HepG2 (cell line): ENCODE results near the gene DOK4. TPM values are rescaled to one million over a fixed set of nuclear protein-coding genes. Genes with fewer than 3 reads are reported as not detected.

Experiments used
- ATF1 ChIP-seq: IDR thresholded peaks from 2 replicates; pipeline ENCODE4 v1.6.1; 2016; ENCODE audit warnings: mild to moderate bottlenecking, control low read depth
- CBX1 ChIP-seq: IDR thresholded peaks from one replicate; pipeline ENCODE4 v1.6.1; 2016; ENCODE audit warnings: antibody characterized with exemption, low read depth
- GPN1 ChIP-seq: sonication (generic); formaldehyde crosslinking; IDR thresholded peaks from 2 replicates; pipeline ENCODE4 v1.5.1; 2020; ENCODE audit warnings: missing genetic modification reagents, borderline replicate concordance
- GTF3A ChIP-seq: sonication (generic); formaldehyde crosslinking; conservative IDR thresholded peaks from 2 replicates; pipeline ENCODE4 v1.4.0; 2020; ENCODE audit warnings: mild to moderate bottlenecking, missing genetic modification reagents
- HMGXB3 ChIP-seq: sonication (generic); formaldehyde crosslinking; IDR thresholded peaks from 2 replicates; pipeline ENCODE4 v1.4.0; 2020; ENCODE audit warnings: missing genetic modification reagents, borderline replicate concordance
- HNRNPLL ChIP-seq: fragments of 200-400 bp; formaldehyde crosslinking; IDR thresholded peaks from 2 replicates; pipeline ENCODE4 v1.6.1; 2017; ENCODE audit warnings: mild to moderate bottlenecking, low read depth, low read length; ENCODE audit not compliant: poor library complexity, severe bottlenecking
- HOXD1 ChIP-seq: sonication (generic); formaldehyde crosslinking; IDR thresholded peaks from 2 replicates; pipeline ENCODE4 v1.5.0; 2020; ENCODE audit warnings: missing genetic modification reagents
- NFE2L2 ChIP-seq: fragments of 150-350 bp; IDR thresholded peaks from 2 replicates; pipeline ENCODE4 v1.6.1; 2014; ENCODE audit warnings: low read length
- PPARG ChIP-seq: conservative IDR thresholded peaks from 2 replicates; pipeline ENCODE4 v1.6.1; 2016; ENCODE audit warnings: missing biosample characterization, missing genetic modification reagents
- PRMT3 ChIP-seq: sonication (generic); formaldehyde crosslinking; IDR thresholded peaks from 2 replicates; pipeline ENCODE4 v1.8.1; 2022; ENCODE audit warnings: low read depth, mild to moderate bottlenecking, moderate library complexity, missing genetic modification reagents, borderline replicate concordance
- RNF219 ChIP-seq: sonication (generic); formaldehyde crosslinking; IDR thresholded peaks from 2 replicates; pipeline ENCODE4 v1.5.0; 2020; ENCODE audit warnings: mild to moderate bottlenecking, missing genetic modification reagents
- WIZ ChIP-seq: sonication (generic); formaldehyde crosslinking; IDR thresholded peaks from 2 replicates; pipeline ENCODE4 v1.5.1; 2020; ENCODE audit warnings: mild to moderate bottlenecking, missing genetic modification reagents
- ZFP41 ChIP-seq: sonication (generic); formaldehyde crosslinking; IDR thresholded peaks from 2 replicates; pipeline ENCODE4 v1.4.0; 2020; ENCODE audit warnings: mild to moderate bottlenecking, missing genetic modification reagents, borderline replicate concordance
- ZNF18 ChIP-seq: sonication (generic); formaldehyde crosslinking; IDR thresholded peaks from 2 replicates; pipeline ENCODE4 v1.8.0; 2022; ENCODE audit warnings: mild to moderate bottlenecking, missing genetic modification reagents; ENCODE audit not compliant: insufficient replicate concordance
- ZNF30 ChIP-seq: sonication (generic); formaldehyde crosslinking; IDR thresholded peaks from 2 replicates; pipeline ENCODE4 v1.5.0; 2020; ENCODE audit warnings: mild to moderate bottlenecking, missing genetic modification reagents
- ZNF350 ChIP-seq: sonication (generic); formaldehyde crosslinking; IDR thresholded peaks from 2 replicates; pipeline ENCODE4 v1.4.0; 2020; ENCODE audit warnings: mild to moderate bottlenecking, low read depth, missing genetic modification reagents, borderline replicate concordance
- ZNF546 ChIP-seq: sonication (generic); formaldehyde crosslinking; conservative IDR thresholded peaks from 2 replicates; pipeline ENCODE4 v1.8.1; 2023; ENCODE audit warnings: mild to moderate bottlenecking, missing genetic modification reagents
- ZNF616 ChIP-seq: sonication (generic); formaldehyde crosslinking; IDR thresholded peaks from 2 replicates; pipeline ENCODE4 v1.5.0; 2020; ENCODE audit warnings: low read depth, mild to moderate bottlenecking, missing genetic modification reagents
- ZNF790 ChIP-seq: sonication (generic); formaldehyde crosslinking; IDR thresholded peaks from 2 replicates; pipeline ENCODE4 v1.8.0; 2022; ENCODE audit warnings: missing genetic modification reagents, mild to moderate bottlenecking, borderline replicate concordance
- polyA plus RNA-seq, 8 experiments: library from polyadenylated mRNA; depleted of rRNA in 3 of 8; stranded (reverse) in 7 of 8; unstranded in 1 of 8; fragments of >200 nt; fragmentation: Illumina TruSeq in 4 of 8; extraction: Trizol in 4 of 8; gene quantifications; 2 replicates each; pipeline versions ENCODE4 v1.2.1 to v1.2.3, GENCODE V29; 2011 to 2016; ENCODE audit warnings: low read depth in 4 of 8, missing spikeins in 1 of 8, mixed read lengths in 1 of 8; ENCODE audit not compliant: insufficient read depth in 1 of 8
- total RNA-seq, 5 experiments: library from RNA; depleted of rRNA; stranded (reverse); fragments of >200 nt; fragmentation: Illumina TruSeq; extraction: Trizol; gene quantifications; 2 replicates each; pipeline ENCODE4 v1.2.3, GENCODE V29; 2016; ENCODE audit warnings: low read depth in 1 of 5

Gene DOK4
- total and polyA plus RNA-seq, 2 of the 13 experiments (the other 11 are each of a cell fraction or from before 2014, with no cell fraction given) = 52.7 to 70.0 TPM

GRCh38 chr16:57471852-57472664, 14.2 kb downstream of the DOK4 start (continued):
- TF ChIP-seq PRMT3 (CRISPR knock-in tag) = no peak
- TF ChIP-seq ATF1 (CRISPR knock-in tag) = peak; percentile 57; the same call in 1 of the 2 replicates
- no peak for TF ChIP-seq ZNF30
- TF ChIP-seq HNRNPLL = no peak
- no peak for TF ChIP-seq ZFP41 (CRISPR knock-in tag)
- TF ChIP-seq ZNF350 (CRISPR knock-in tag) = peak; percentile 60
- TF ChIP-seq HOXD1 = 0 out of 2 replicates have a peak, but pooled peaks have one; percentile 47
- TF ChIP-seq NFE2L2 = no peak
- no peak for TF ChIP-seq PPARG
- TF ChIP-seq WIZ (CRISPR knock-in tag) = 0 out of 2 replicates have a peak, but pooled peaks have one; percentile 33
- TF ChIP-seq RNF219 (CRISPR knock-in tag) = no peak
- no peak for TF ChIP-seq ZNF18
- TF ChIP-seq GTF3A (CRISPR knock-in tag) = no peak
- TF ChIP-seq HMGXB3 (CRISPR knock-in tag) = peak; percentile 33; the same call in 1 of the 2 replicates
- TF ChIP-seq ZNF790 (CRISPR knock-in tag) = no peak
- TF ChIP-seq CBX1 = peak; percentile 63
- no peak for TF ChIP-seq ZNF616
- TF ChIP-seq ZNF546 (CRISPR knock-in tag) = no peak
- no peak for TF ChIP-seq GPN1
